IgD-negative memory B cell (primary cell): ENCODE results near the gene FURIN. TPM values are rescaled to one million over a fixed set of nuclear protein-coding genes. Genes with fewer than 3 reads are reported as not detected.
"Not testable (repeated sequence)": the region's sequence is repeated elsewhere in the genome, so short reads cannot be mapped to it uniquely, and the experiment has no call there.

Source experiments
- H3K27ac Mint-ChIP-seq, 3 donors: one replicate each; pipeline ENCODE4 v1.8.0; 2020 to 2022; ENCODE audit warnings: mild to moderate bottlenecking in 3 of 3, mixed read lengths in 3 of 3, moderate library complexity in 1 of 3
- H3K27me3 Mint-ChIP-seq: one replicate; pipeline ENCODE4 v1.8.0; 2021; ENCODE audit warnings: mixed read lengths
- H3K36me3 Mint-ChIP-seq: one replicate; pipeline ENCODE4 v1.8.0; 2020; ENCODE audit warnings: mild to moderate bottlenecking, mixed read lengths
- H3K4me1 Mint-ChIP-seq, 3 donors: one replicate each; pipeline ENCODE4 v1.8.0; 2020 to 2022; ENCODE audit warnings: mixed read lengths in 3 of 3, mild to moderate bottlenecking in 1 of 3
- H3K4me3 Mint-ChIP-seq, 4 donors: one replicate each; pipeline ENCODE4 v1.8.0; 2020 to 2022; ENCODE audit warnings: mild to moderate bottlenecking in 4 of 4, mixed read lengths in 4 of 4, moderate library complexity in 3 of 4
- H3K9me3 Mint-ChIP-seq, 3 donors: one replicate each; pipeline ENCODE4 v1.8.0; 2020 to 2021; ENCODE audit warnings: mixed read lengths in 3 of 3, mild to moderate bottlenecking in 1 of 3
- polyA plus RNA-seq: library from polyadenylated mRNA; unstranded; fragments of 300-500 nt; fragmentation: Illumina TruSeq; gene quantifications from one replicate; pipeline ENCODE4 v1.2.3, GENCODE V29; 2021

Gene FURIN
- polyA plus RNA-seq, 1 donor from 2014 or later: 9.7 TPM

DNA sequence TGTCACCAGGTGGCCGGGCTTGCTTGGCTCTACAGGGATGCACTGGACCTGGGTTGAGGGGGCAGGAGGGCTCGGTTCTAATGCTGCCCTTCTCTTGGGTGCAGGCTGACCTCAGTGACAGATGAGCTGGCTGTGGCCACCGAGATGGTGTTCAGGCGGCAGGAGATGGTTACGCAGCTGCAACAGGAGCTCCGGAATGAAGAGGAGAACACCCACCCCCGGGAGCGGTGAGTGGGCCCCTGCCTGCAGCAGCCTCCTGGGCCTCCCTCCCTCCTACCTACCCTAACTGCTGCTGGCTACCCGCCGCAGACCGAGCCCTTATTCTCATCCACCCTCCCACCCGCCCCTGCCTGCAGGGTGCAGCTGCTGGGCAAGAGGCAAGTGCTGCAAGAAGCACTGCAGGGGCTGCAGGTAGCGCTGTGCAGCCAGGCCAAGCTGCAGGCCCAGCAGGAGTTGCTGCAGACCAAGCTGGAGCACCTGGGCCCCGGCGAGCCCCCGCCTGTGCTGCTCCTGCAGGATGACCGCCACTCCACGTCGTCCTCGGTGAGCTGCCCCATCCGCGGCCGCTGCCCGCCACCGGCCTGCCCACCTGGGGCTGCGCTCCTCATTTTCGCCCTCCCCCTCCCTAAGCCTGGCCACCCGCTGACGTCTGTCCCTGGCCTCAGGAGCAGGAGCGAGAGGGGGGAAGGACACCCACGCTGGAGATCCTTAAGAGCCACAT lies 21.5 kb downstream of the FURIN start:
- H3K27ac Mint-ChIP-seq: peak overlapping the region in 1 of 3 donors; percentile 82
- H3K27me3 Mint-ChIP-seq: peaks cover 1% of the 10 kb centered on the region
- H3K4me3 Mint-ChIP-seq: peak overlapping the region in 1 of 4 donors; percentile 5
- peaks cover 3% of the 10 kb centered on the region for H3K36me3 Mint-ChIP-seq
- peaks cover 12 to 16% (median 15%) of the 10 kb centered on the region in 3 donors for H3K4me1 Mint-ChIP-seq
- no peaks in the 10 kb centered on the region for H3K9me3 Mint-ChIP-seq

DNA sequence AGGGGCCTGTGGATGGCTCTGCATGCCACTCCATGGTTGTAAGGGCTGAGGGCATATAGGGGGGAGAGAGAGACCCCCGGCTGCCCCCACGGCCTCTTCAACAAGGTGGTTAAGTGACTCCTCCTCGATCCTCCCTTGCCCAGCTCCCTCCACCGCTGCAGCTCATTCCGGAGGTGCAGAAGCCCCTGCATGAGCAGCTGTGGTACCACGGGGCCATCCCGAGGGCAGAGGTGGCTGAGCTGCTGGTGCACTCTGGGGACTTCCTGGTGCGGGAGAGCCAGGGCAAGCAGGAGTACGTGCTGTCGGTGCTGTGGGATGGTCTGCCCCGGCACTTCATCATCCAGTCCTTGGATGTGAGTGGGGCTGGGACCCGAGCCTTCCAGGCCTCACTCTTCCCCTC lies 22.5 kb downstream of the FURIN start:
- Mint-ChIP-seq H3K36me3 (peaks cover 3% of the 10 kb centered on the region), H3K4me3 (no peak overlapping the region), H3K4me1 (peaks cover 5 to 9% (median 8%) of the 10 kb centered on the region in 3 donors), H3K27ac (no peak overlapping the region), H3K9me3 (no peaks in the 10 kb centered on the region), H3K27me3 (peaks cover 1% of the 10 kb centered on the region)

GRCh38 chr15:90891346-90891949 lies 23.1 kb downstream of the FURIN start:
- no peaks in the 10 kb centered on the region for H3K27me3 Mint-ChIP-seq
- H3K36me3 Mint-ChIP-seq: peaks cover 3% of the 10 kb centered on the region
- H3K9me3 Mint-ChIP-seq: no peaks in the 10 kb centered on the region
- no peak overlapping the region for H3K4me3 Mint-ChIP-seq
- H3K4me1 Mint-ChIP-seq: peaks cover 2 to 8% (median 6%) of the 10 kb centered on the region in 3 donors
- no peak overlapping the region for H3K27ac Mint-ChIP-seq

GRCh38 chr15:90892023-90892422 lies 23.6 kb downstream of the FURIN start:
- peak overlapping the region in 1 of 3 donors; percentile 13 for H3K27ac Mint-ChIP-seq
- no peak overlapping the region for H3K4me3 Mint-ChIP-seq
- H3K4me1 Mint-ChIP-seq: peaks cover 8 to 13% (median 12%) of the 10 kb centered on the region in 3 donors
- H3K9me3 Mint-ChIP-seq: no peaks in the 10 kb centered on the region
- H3K27me3 Mint-ChIP-seq: no peaks in the 10 kb centered on the region
- H3K36me3 Mint-ChIP-seq: peaks cover 3% of the 10 kb centered on the region

DNA sequence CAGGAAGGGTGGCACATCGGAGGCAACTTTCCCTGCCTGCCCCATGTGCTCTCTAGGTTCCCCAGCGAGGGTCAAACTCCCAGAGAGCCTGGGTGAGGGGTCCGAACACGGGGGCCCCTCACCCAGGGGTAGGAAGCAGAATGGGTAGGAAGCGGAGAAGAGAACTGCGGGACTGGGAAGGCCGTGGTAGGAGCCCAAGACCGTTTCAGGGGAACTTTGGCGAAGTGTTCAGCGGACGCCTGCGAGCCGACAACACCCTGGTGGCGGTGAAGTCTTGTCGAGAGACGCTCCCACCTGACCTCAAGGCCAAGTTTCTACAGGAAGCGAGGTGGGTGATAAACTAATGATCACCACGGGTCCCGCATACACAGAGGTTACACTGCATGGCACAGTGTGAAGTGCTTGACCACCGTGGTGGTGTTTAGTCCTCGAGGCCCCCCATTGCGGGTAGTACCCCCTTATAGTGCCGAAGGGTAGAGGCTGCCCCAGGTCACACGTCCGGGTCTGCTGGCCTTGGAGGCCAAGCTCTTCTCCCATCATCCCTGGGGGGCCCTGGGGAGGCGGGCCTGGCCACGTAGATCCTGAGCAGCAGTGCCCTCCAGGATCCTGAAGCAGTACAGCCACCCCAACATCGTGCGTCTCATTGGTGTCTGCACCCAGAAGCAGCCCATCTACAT lies 24.2 kb downstream of the FURIN start:
- H3K4me1 Mint-ChIP-seq: peaks cover 12 to 19% (median 17%) of the 10 kb centered on the region in 3 donors

DNA sequence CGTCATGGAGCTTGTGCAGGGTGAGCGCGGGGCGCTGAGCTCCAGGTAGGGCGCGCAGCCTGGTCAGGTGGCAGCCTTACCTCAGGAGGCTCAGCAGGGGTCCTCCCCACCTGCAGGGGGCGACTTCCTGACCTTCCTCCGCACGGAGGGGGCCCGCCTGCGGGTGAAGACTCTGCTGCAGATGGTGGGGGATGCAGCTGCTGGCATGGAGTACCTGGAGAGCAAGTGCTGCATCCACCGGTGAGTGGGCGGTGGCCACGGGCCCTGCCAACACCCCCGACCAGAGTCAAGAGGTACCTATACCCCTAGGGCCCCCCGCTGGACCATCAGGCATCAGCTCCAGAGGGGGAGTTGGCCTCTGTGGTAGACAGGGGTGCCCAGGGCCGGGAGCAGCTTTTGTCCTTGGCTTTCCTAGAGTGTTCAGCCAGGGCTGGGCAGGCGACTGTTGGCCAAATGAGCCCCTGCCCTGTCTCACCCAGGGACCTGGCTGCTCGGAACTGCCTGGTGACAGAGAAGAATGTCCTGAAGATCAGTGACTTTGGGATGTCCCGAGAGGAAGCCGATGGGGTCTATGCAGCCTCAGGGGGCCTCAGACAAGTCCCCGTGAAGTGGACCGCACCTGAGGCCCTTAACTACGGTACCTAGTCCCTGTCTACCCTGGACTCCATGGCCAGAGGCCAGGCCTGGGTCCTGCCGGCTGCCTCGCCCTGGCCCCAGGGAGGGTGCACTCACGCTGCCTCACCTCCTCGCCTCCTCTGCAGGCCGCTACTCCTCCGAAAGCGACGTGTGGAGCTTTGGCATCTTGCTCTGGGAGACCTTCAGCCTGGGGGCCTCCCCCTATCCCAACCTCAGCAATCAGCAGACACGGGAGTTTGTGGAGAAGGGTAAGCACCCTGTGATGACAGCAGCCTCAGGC lies 25.0 kb downstream of the FURIN start:
- Mint-ChIP-seq H3K9me3 (no peaks in the 10 kb centered on the region), H3K36me3 (peaks cover 1% of the 10 kb centered on the region), H3K27ac (no peak overlapping the region), H3K27me3 (no peaks in the 10 kb centered on the region), H3K4me3 (no peak overlapping the region), H3K4me1 (peaks cover 12 to 20% (median 19%) of the 10 kb centered on the region in 3 donors)

More for the DNA sequence above, 24.2 kb downstream of the FURIN start:
- no peak overlapping the region for H3K27ac Mint-ChIP-seq
- H3K4me3 Mint-ChIP-seq: no peak overlapping the region
- H3K9me3 Mint-ChIP-seq: no peaks in the 10 kb centered on the region
- H3K36me3 Mint-ChIP-seq: peaks cover 1% of the 10 kb centered on the region
- no peaks in the 10 kb centered on the region for H3K27me3 Mint-ChIP-seq

- peak overlapping the region in 1 of 3 donors; percentile 4 for H3K27ac Mint-ChIP-seq
These were observed 27.3 kb downstream of the FURIN start for GRCh38 chr15:90895571-90896117.

GRCh38 chr15:90897131-90897655 lies 28.8 kb downstream of the FURIN start:
- not testable (repeated sequence) for H3K9me3 Mint-ChIP-seq, H3K36me3 Mint-ChIP-seq, H3K27me3 Mint-ChIP-seq
- Mint-ChIP-seq H3K27ac (peak overlapping the region; percentile 25 to 89 (median 69)), H3K4me1 (peaks cover 22 to 34% (median 31%) of the 10 kb centered on the region in 3 donors), H3K4me3 (peak overlapping the region; percentile 34 to 83 (median 72))

More at GRCh38 chr15:90895571-90896117, 27.3 kb downstream of the FURIN start:
- Mint-ChIP-seq H3K4me1 (peaks cover 12 to 22% (median 20%) of the 10 kb centered on the region in 3 donors), H3K27me3 (no peaks in the 10 kb centered on the region), H3K36me3 (peaks cover 1% of the 10 kb centered on the region), H3K9me3 (no peaks in the 10 kb centered on the region), H3K4me3 (peak overlapping the region in 1 of 4 donors; percentile 6)

DNA sequence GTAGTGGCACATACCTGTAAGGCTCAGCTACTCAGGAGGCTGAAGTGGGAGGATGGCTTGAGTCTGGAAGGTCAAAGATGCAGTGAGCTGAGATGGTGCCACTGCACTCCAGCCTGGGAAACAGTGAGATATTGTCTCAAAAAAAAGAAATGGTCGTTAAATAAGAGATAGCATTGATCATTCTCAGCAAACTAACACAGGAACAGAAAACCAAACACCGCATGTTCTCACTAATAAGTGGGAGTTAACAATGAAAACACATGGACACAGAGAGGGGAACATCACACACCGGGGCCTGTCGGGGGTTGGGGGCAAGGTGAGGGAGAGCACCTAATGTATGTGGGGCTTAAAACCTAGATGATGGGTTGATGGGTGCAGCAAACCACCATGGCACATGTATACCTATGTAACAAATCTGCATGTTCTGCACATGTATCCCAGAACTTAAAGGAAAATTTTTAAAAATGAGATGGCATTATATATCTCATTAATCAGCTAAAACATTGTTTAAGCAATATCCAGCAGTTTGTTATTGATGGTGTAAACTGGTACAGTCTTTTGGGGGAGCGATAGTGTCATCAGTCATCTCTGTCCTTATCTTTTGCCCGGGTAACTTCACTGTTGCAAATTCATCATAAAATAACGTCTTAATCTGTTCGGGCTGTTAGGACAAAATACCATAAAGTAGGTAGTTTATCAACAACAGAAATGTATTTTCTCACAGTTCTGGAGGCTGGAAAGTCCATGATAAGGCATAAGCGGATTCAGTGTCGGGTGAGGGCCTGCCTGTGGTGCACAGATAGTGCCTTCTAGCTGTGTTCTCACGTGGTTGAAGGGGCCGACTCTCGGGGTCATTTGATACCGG lies 33.0 kb downstream of the FURIN start:
- Mint-ChIP-seq H3K36me3 (peaks cover 2% of the 10 kb centered on the region), H3K4me3 (peak overlapping the region; percentile 87 to 95 (median 90)), H3K27ac (peak overlapping the region; percentile 78 to 98 (median 88)), H3K27me3 (no peaks in the 10 kb centered on the region), H3K4me1 (peaks cover 31 to 34% (median 32%) of the 10 kb centered on the region in 3 donors), H3K9me3 (no peaks in the 10 kb centered on the region)

DNA sequence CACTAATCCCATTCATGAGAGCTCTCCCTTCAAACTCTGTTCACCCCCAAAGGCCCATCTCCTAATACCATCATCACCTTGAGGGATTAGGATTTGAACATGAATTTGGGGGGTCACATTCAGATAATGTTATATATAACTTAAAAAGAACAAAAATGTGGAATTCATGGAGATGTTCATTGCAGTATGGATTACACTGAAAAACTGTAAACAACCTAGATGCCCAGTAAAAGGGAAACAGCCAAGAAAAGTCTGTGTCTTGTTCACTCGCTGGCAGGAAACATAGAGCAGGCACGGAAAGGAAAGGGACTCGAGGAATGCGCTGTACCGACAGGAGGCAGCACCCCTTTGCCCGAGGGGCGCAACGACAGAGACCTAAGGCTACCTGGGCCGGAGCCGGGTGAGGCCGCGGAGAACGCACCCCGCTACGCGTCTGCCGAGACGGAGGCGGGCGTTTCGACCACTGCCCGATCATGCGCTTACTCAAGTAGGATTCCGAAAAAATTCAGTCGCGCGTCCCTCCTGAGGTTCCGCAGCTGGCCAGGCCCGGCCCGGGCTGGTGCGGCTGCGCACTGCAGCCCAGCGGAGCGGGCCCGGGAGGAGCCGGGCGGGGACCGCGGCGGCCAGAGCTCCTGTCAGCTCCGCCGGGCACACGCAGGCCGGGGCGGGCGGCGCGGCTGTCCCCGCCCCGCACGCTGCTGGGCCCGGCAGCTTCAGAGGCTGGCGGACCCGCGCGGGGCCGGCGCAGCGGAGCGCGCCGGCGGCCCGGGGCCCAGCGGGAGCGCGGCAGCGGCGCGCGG lies 33.9 kb downstream of the FURIN start:
- Mint-ChIP-seq H3K9me3 (no peaks in the 10 kb centered on the region), H3K36me3 (peaks cover 2% of the 10 kb centered on the region), H3K27ac (peak overlapping the region; percentile 60 to 88 (median 78))

GRCh38 chr15:90902840-90903732 lies 34.7 kb downstream of the FURIN start, which contains the start of gene MAN2A2:
TSS of gene MAN2A2 (plus strand) at chr15:90903302. CDS start at chr15:90904208, 906 bp downstream.
- Mint-ChIP-seq H3K36me3 (peaks cover 2% of the 10 kb centered on the region), H3K4me3 (peak within 1 kb of the TSS; percentile 87 to 95 (median 91)), H3K4me1 (peaks cover 16 to 22% (median 20%) of the 10 kb centered on the region in 3 donors), H3K27me3 (no peaks in the 10 kb centered on the region), H3K9me3 (no peaks in the 10 kb centered on the region), H3K27ac (peak within 1 kb of the TSS; percentile 60 to 88 (median 82))

More for the DNA sequence above, 33.9 kb downstream of the FURIN start:
- Mint-ChIP-seq H3K27me3 (no peaks in the 10 kb centered on the region), H3K4me3 (peak overlapping the region; percentile 87 to 95 (median 90)), H3K4me1 (peaks cover 23 to 26% (median 23%) of the 10 kb centered on the region in 3 donors)
